A549 treated with CORT108297 at 1 μM for 4 hours (cell line): ENCODE measurements around the gene DEFB118. TPM values are rescaled to one million over a fixed set of nuclear protein-coding genes. Genes with fewer than 3 reads are reported as not detected.

Experiments
- total RNA-seq: library from RNA; stranded (reverse); fragments of 200-300 nt; extraction: Qiagen RNA extraction; gene quantifications from 5 replicates; pipeline ENCODE4 v1.2.3, GENCODE V29; 2022

DEFB118 gene, protein sequence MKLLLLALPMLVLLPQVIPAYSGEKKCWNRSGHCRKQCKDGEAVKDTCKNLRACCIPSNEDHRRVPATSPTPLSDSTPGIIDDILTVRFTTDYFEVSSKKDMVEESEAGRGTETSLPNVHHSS
- not detected in 5 replicates for total RNA-seq

DNA sequence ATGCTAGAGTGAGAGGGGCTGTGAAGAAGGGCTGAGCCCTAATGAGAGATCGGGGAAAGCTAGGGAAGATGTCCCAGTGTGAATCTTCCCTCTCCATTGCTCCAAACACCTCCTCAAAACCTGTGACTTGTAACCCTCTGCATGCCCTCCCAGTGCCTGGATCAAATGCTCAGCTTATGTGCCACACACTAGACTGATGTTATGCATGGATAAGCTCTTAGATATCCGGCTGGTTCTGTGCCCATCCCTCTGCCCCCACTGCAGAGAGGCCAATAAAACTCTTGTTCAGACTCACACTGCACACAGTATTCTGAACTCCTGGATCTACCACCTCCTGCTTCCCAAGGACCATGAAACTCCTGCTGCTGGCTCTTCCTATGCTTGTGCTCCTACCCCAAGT, at the start of gene DEFB118:
TSS of gene DEFB118 (plus strand) at position 301 of the 400 bp plus-strand sequence. CDS start at position 351, 50 bp downstream.

DNA sequence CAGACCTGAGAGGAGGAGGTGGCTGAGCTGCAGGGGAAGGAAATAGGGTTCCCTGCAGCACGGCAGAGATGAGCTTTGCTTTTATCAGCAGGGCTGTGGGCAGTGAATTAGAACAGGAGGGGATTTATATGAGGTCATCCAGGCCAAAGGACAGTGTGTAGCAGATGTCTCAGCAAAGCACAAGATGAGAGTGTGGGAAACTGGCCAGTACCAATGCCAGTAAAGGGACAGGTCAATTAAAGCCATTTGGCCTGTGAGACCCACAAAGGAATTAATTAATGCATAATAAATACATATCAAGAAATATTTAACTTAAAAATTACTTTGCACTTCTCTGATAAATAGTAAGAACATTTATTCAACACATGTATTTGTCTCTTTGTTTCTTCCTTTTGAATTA, 22.1 kb downstream of the DEFB118 start, which contains the start of gene DEFB119:
TSS of gene DEFB119 (minus strand) at position 101 of the 400 bp plus-strand sequence. CDS start 107 bp downstream, outside the sequence.

DNA sequence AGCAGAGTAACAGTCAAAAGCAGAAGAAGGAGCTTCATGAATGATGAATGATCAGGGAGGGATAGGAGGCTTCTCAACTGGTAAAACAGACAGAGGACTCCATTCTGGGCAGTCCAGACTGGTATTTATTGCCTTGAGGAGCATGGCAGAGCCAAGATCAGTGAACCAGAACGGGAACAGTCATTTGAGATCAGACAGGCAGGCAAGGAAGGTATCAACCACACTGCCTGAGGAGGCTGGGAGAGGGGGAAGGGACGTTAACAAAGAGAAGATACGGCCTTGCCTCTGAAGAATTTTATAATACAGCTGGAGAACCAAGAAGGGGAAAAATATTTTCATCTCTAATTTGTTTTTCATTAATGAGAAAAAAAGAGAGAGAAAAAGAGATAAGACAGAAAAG, 37.7 kb downstream of the DEFB118 start, which contains the start of gene DEFB121:
TSS of gene DEFB121 (minus strand) at position 101 of the 400 bp plus-strand sequence. CDS start at position 38, 63 bp downstream.

Other genes starting within 250 kb of the DEFB118 start
- gene DEFB115, start 110.9 kb upstream of the DEFB118 start, total RNA-seq = not detected in 5 replicates
- not detected in 5 replicates for gene DEFB116, start 60.0 kb upstream of the DEFB118 start, total RNA-seq
- not detected in 5 replicates for gene DEFB119, start 22.0 kb downstream of the DEFB118 start, total RNA-seq
- not detected in 5 replicates for gene DEFB121, start 37.6 kb downstream of the DEFB118 start, total RNA-seq
- not detected in 5 replicates for gene DEFB123, start 72.0 kb downstream of the DEFB118 start, total RNA-seq
- not detected in 5 replicates for gene DEFB124, start 106.5 kb downstream of the DEFB118 start, total RNA-seq
- gene REM1, start 106.7 kb downstream of the DEFB118 start, total RNA-seq = 0.12 to 0.23 TPM (median 0.13 TPM) in 5 replicates
- 203 to 272 TPM (median 251 TPM) in 5 replicates for gene HM13, start 145.8 kb downstream of the DEFB118 start, total RNA-seq
- gene ID1, start 236.7 kb downstream of the DEFB118 start, total RNA-seq = 254 to 431 TPM (median 298 TPM) in 5 replicates